Activated naive CD4-positive, alpha-beta T cell treated with anti-CD3 and anti-CD28 coated beads for 36 hours (primary cell): ENCODE results near the gene ACACB. TPM values are rescaled to one million over a fixed set of nuclear protein-coding genes. Genes with fewer than 3 reads are reported as not detected.

ENCODE experiments used
- CTCF ChIA-PET: fragments of 350-600 bp; sonication (Branson Sonifier 250); formaldehyde crosslinking; loops from one replicate; lab custom pipeline; 2021; ENCODE audit warnings: antibody characterized with exemption; lab: Charles Lee
- DNase-seq: peaks from one replicate; pipeline ENCODE4 v3.0.0-alpha.2; 2020
- H3K27ac Mint-ChIP-seq: one replicate; pipeline ENCODE4 v1.8.0; 2021; ENCODE audit warnings: mild to moderate bottlenecking, mixed read lengths
- H3K27me3 Mint-ChIP-seq: one replicate; pipeline ENCODE4 v1.8.0; 2021; ENCODE audit warnings: low read depth, mixed read lengths
- H3K36me3 Mint-ChIP-seq: one replicate; pipeline ENCODE4 v1.8.0; 2021; ENCODE audit warnings: low read depth, mixed read lengths
- H3K4me1 Mint-ChIP-seq: one replicate; pipeline ENCODE4 v1.8.0; 2021; ENCODE audit warnings: low read depth, mixed read lengths
- H3K4me3 Mint-ChIP-seq: one replicate; pipeline ENCODE4 v1.8.0; 2021; ENCODE audit warnings: mild to moderate bottlenecking, moderate library complexity, mixed read lengths
- H3K9me3 Mint-ChIP-seq: one replicate; pipeline ENCODE4 v1.8.0; 2021; ENCODE audit warnings: mixed read lengths
- intact Hi-C: fragments of 100-400 bp; cut with micrococcal nuclease; formaldehyde crosslinking; loops from one replicate; pipeline ENCODE4 v1.15.1; 2023
- total RNA-seq, 2 experiments: library from RNA; stranded (reverse); gene quantifications; one replicate each; pipeline ENCODE4 v1.2.3, GENCODE V29; 2021

The ACACB gene
- total RNA-seq, 2 experiments from 2014 or later: 11.0 to 11.8 TPM

GRCh38 chr12:109267361-109267760 lies 151.0 kb downstream of the ACACB start:
- H3K36me3 Mint-ChIP-seq: peaks cover 13% of the 10 kb centered on the region
- H3K27ac Mint-ChIP-seq: no peak overlapping the region
- no peaks in the 10 kb centered on the region for H3K27me3 Mint-ChIP-seq
- intact Hi-C loops: no loop called here
- peaks cover 6% of the 10 kb centered on the region for H3K9me3 Mint-ChIP-seq
- DNase-seq: no peak
- CTCF ChIA-PET: no interaction called here
- H3K4me1 Mint-ChIP-seq: no peaks in the 10 kb centered on the region
- no peak overlapping the region for H3K4me3 Mint-ChIP-seq

DNA sequence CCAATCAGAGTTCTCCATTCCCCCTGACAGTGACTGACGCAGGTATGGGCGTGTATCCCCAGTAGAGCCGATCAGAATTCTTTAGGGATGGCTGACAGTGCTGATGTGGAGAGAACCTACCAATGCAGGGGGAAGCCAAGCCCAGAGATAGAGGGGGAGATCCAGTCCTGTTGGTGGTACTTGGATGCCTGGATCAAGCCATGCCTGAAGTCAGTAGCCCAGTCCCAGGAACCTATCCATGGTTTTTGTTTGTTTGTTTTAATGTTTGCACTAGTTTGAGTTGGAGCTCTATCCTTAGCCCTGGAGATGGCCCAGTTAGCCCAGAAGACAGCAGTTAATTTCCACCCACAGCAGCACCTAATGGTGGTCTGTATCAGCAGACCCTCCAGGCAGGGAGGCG lies 152.5 kb downstream of the ACACB start:
- no peak for DNase-seq
- CTCF ChIA-PET: interaction anchor here (0.6 kb wide), 1 partner anchor 250 kb away, joined by 4 read pairs; no protein-coding TSS in a partner anchor
- Mint-ChIP-seq H3K27ac (no peak overlapping the region), H3K9me3 (peaks cover 6% of the 10 kb centered on the region), H3K4me1 (no peaks in the 10 kb centered on the region), H3K36me3 (peaks cover 8% of the 10 kb centered on the region), H3K27me3 (peaks cover 4% of the 10 kb centered on the region), H3K4me3 (no peak overlapping the region)
- intact Hi-C loops: no loop called here

DNA sequence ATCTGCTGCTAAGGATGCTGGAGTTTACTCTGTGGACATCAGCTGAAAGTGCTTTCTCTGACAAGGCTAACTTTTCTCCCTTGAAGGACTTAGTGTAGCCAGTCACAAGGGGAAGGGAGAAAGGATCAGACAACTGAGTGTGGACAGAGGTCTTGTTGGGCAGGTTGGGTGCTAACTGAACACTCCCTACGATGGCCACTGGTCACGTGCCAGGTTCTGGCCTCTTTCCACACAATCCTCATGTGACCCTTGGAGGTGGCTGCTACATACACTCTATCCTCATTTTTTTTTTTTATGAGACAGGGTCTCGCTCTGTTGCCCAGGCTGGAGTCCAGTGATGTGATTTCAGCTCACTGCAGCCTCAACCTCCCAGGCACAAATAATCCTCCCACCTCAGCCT lies 153.0 kb downstream of the ACACB start:
- no peak for DNase-seq
- CTCF ChIA-PET: interaction anchor here (0.6 kb wide), 1 partner anchor 14 kb away, joined by 3 read pairs; no protein-coding TSS in a partner anchor
- intact Hi-C loops: no loop called here
- Mint-ChIP-seq H3K9me3 (peaks cover 6% of the 10 kb centered on the region), H3K27ac (no peak overlapping the region), H3K4me1 (no peaks in the 10 kb centered on the region), H3K36me3 (peaks cover 8% of the 10 kb centered on the region), H3K27me3 (peaks cover 4% of the 10 kb centered on the region), H3K4me3 (no peak overlapping the region)

DNA sequence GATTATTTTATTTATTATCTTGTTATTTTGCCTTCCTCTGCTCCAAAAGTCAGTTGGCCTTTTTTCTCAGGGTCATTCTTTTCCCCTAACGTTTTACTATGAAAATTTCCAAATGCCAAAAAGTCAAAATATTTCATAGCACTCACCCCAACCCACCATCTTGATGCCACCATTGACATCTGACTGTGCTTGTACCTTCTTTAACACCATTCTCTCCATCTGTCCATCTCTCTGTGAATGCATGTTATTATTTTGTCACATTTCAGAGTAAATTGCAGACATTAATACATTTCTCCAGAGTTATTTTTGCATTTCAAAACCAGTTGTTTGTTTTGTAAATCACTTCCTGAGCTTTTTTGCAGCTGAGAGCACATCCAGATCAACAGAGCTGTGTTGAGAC lies 154.1 kb downstream of the ACACB start:
- Mint-ChIP-seq H3K27ac (no peak overlapping the region), H3K36me3 (peaks cover 5% of the 10 kb centered on the region), H3K4me3 (no peak overlapping the region), H3K9me3 (peaks cover 6% of the 10 kb centered on the region), H3K27me3 (peaks cover 4% of the 10 kb centered on the region), H3K4me1 (no peaks in the 10 kb centered on the region)
- no peak for DNase-seq
- CTCF ChIA-PET: no interaction called here
- intact Hi-C loops: no loop called here

DNA sequence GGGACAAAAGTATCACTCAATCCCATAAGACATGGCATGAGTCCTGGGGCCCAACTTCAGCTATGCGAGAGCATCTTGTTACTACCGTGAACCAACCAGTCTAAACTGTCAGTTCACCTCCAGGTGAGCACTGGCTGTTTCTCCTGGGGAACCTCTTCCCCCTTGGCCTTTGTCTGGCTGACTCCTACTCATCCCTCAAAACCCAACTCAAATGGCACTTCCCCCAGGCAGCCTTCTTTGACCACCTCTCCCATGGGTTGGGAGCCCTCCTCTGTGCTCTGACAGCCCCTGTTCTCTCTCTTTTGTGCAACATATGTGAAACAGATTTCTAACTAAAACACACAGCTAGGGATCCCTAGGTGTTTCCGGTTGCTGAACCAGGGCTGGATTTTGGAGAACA lies 155.0 kb downstream of the ACACB start:
- no peak for DNase-seq
- CTCF ChIA-PET: no interaction called here
- Mint-ChIP-seq H3K27ac (no peak overlapping the region), H3K9me3 (peaks cover 6% of the 10 kb centered on the region), H3K36me3 (peaks cover 5% of the 10 kb centered on the region), H3K4me1 (no peaks in the 10 kb centered on the region), H3K27me3 (peaks cover 4% of the 10 kb centered on the region), H3K4me3 (no peak overlapping the region)
- intact Hi-C loops: no loop called here

GRCh38 chr12:109273354-109273753 lies 157.0 kb downstream of the ACACB start:
- Mint-ChIP-seq H3K36me3 (peaks cover 1% of the 10 kb centered on the region), H3K9me3 (peaks cover 6% of the 10 kb centered on the region), H3K4me3 (no peak overlapping the region), H3K4me1 (no peaks in the 10 kb centered on the region), H3K27ac (no peak overlapping the region), H3K27me3 (peaks cover 4% of the 10 kb centered on the region)
- intact Hi-C loops: no loop called here
- no peak for DNase-seq
- CTCF ChIA-PET: interaction anchor here (0.7 kb wide), 1 partner anchor 155 kb away, joined by 4 read pairs; no protein-coding TSS in a partner anchor

GRCh38 chr12:109274381-109274780 lies 158.0 kb downstream of the ACACB start:
- CTCF ChIA-PET: no interaction called here
- H3K27ac Mint-ChIP-seq: no peak overlapping the region
- peaks cover 6% of the 10 kb centered on the region for H3K9me3 Mint-ChIP-seq
- peaks cover 4% of the 10 kb centered on the region for H3K27me3 Mint-ChIP-seq
- H3K4me1 Mint-ChIP-seq: no peaks in the 10 kb centered on the region
- peaks cover 1% of the 10 kb centered on the region for H3K36me3 Mint-ChIP-seq
- intact Hi-C loops: no loop called here
- no peak overlapping the region for H3K4me3 Mint-ChIP-seq
- DNase-seq: no peak

DNA sequence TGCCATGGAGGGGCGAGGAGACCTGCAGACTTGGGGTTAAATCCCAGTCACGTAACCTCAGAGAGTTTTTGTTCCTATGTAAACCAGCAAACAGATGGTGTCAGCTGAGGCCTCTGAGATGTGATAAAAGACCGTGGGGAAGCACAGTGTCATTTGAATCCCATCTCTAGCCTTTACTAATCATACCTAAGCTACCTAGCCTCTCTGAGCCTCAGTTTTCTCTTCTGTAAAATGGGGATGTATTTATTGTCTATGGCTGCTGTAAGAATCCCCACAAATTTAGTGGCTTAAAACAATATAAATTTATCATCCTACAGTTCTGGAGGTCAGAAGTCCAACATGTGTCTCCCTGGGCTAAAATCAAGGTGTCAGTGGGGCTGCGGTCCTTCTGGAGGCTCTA lies 158.8 kb downstream of the ACACB start:
- Mint-ChIP-seq H3K4me1 (no peaks in the 10 kb centered on the region), H3K9me3 (peaks cover 4% of the 10 kb centered on the region), H3K4me3 (no peak overlapping the region), H3K36me3 (peaks cover 1% of the 10 kb centered on the region), H3K27ac (no peak overlapping the region), H3K27me3 (peaks cover 4% of the 10 kb centered on the region)
- CTCF ChIA-PET: interaction anchor here (1.4 kb wide), 1 partner anchor 12 kb away, joined by 4 read pairs; no protein-coding TSS in a partner anchor
- intact Hi-C loops: no loop called here
- DNase-seq: no peak

GRCh38 chr12:109276160-109276559 lies 159.8 kb downstream of the ACACB start:
- H3K4me3 Mint-ChIP-seq: no peak overlapping the region
- DNase-seq: no peak
- H3K4me1 Mint-ChIP-seq: no peaks in the 10 kb centered on the region
- CTCF ChIA-PET: interaction anchor here (1.4 kb wide), 1 partner anchor 13 kb away, joined by 4 read pairs; no protein-coding TSS in a partner anchor
- no peaks in the 10 kb centered on the region for H3K9me3 Mint-ChIP-seq
- intact Hi-C loops: no loop called here
- H3K27me3 Mint-ChIP-seq: peaks cover 4% of the 10 kb centered on the region
- H3K36me3 Mint-ChIP-seq: peaks cover 1% of the 10 kb centered on the region
- H3K27ac Mint-ChIP-seq: no peak overlapping the region

DNA sequence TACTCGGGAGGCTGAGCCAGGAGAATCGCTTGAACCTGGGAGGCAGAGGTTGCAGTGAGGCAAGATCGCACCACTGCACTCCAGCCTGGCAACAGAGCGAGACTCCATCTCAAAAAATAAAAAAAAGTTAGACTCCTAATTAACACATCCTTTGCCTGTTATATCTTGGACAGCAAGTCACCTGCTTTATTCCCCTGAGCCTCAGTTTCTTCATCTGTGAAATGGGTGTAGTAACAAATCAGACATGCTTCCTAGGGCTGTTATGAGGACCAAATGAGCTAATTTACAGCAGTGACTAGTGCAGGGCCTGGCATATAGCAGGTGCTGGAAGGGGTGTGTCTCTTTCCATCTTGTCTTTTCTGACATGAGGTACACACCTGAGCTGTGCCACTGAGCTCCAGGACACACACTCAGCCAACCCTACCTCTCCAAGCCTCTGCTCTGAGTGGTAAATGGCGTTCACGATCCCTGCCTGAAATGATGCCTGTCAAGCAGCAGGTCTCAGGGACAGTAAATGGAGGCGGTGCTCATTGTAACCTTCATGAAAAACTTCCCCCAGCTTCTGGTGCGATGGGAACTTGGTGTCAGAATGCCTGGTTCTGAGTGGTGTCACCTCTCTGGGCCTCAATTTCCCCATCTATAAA lies 161.0 kb downstream of the ACACB start:
- Mint-ChIP-seq H3K27me3 (peaks cover 4% of the 10 kb centered on the region), H3K9me3 (no peaks in the 10 kb centered on the region), H3K36me3 (no peaks in the 10 kb centered on the region), H3K4me3 (no peak overlapping the region), H3K4me1 (no peaks in the 10 kb centered on the region), H3K27ac (no peak overlapping the region)
- CTCF ChIA-PET: interaction anchor here (1.0 to 1.6 kb wide), 2 partner anchors 15 to 117 kb away, joined by 3 read pairs; no protein-coding TSS in a partner anchor
- no peak for DNase-seq
- intact Hi-C loops: no loop called here

GRCh38 chr12:109277899-109278762 lies 161.7 kb downstream of the ACACB start:
- Mint-ChIP-seq H3K9me3 (no peaks in the 10 kb centered on the region), H3K36me3 (no peaks in the 10 kb centered on the region), H3K4me3 (no peak overlapping the region), H3K27ac (no peak overlapping the region), H3K27me3 (peaks cover 2% of the 10 kb centered on the region), H3K4me1 (no peaks in the 10 kb centered on the region)
- intact Hi-C loops: no loop called here
- no peak for DNase-seq
- CTCF ChIA-PET: interaction anchor here (0.6 to 1.6 kb wide), 2 partner anchors 14 to 59 kb away, joined by 3 read pairs; no protein-coding TSS in a partner anchor

GRCh38 chr12:109278912-109279311 lies 162.5 kb downstream of the ACACB start:
- CTCF ChIA-PET: no interaction called here
- Mint-ChIP-seq H3K4me1 (no peaks in the 10 kb centered on the region), H3K4me3 (no peak overlapping the region), H3K27ac (no peak overlapping the region), H3K27me3 (no peaks in the 10 kb centered on the region), H3K36me3 (no peaks in the 10 kb centered on the region), H3K9me3 (no peaks in the 10 kb centered on the region)
- no peak for DNase-seq
- intact Hi-C loops: no loop called here
